Measurements from ENCODE around the gene CCL19. TPM values are rescaled to one million over a fixed set of nuclear protein-coding genes. Genes with fewer than 3 reads are reported as not detected.

Gene CCL19
- total and polyA plus RNA-seq, 2 donors (not counting 3 experiments of a cell fraction or from before 2014, with no cell fraction given): not detected

DNA sequence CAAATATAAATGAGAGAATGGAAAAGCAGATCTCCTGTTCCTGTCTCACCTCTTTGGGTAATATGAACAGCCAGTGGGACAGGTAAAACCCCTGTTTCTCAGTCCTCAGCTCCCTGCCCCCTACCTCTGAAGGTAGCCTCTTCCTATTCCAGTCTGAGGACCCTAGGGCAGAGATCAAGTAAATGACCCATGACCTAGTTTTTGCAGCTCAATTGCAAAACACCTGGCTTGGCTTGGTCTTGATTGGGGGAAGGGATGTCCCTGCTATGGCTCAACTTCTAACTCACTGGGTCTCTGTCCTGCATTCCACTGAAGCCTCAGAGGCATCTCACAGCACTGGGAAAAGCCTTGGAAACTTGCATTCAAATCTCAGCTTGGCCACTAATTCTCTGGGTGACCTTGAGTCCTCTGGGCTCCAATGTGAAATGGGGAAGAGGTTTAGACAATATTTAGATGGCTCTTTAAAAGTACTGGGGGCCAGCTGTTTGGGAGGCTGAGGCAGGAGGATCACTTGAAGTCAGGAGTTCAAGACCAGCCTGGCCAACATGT is 46.2 kb downstream of the CCL19 start:
- Histone ChIP-seq H3K4me2 (ENCODE audit: insufficient read depth, low read length) (no peak overlapping the region), H3K79me2 (ENCODE audit: control insufficient read depth, insufficient read depth, low read length) (peaks cover 6% of the 10 kb centered on the region), H3K9me3 (replicated peaks; ENCODE audit: control insufficient read depth, insufficient read depth, low read length) (no peaks in the 10 kb centered on the region), H2AFZ (ENCODE audit: low read depth, low read length) (no peak overlapping the region), H3K36me3 (ENCODE audit: control insufficient read depth in 2 of 2, extremely low read depth in 1 of 2, insufficient read depth in 2 of 2, low read length in 2 of 2) (peaks cover 0 to 14% of the 10 kb centered on the region in 2 experiments), H3K4me3 (replicated peaks in 1 of 3; ENCODE audit: insufficient read depth in 1 of 3, low read depth in 1 of 3, low read length in 3 of 3) (no peak overlapping the region), H3K9ac (replicated peaks; ENCODE audit: extremely low read depth, insufficient read depth, low read length) (no peak overlapping the region), H3K9me1 (replicated peaks; ENCODE audit: control insufficient read depth, extremely low read depth, insufficient read depth, low read length) (no peaks in the 10 kb centered on the region), H3K27ac (ENCODE audit: insufficient read depth, low read depth, low read length) (no peak overlapping the region), H3K4me1 (ENCODE audit: control insufficient read depth, extremely low read depth, insufficient read depth, low read length) (peaks cover 14% of the 10 kb centered on the region), H4K20me1 (replicated peaks; ENCODE audit: control insufficient read depth, extremely low read depth, insufficient read depth, low read length) (no peaks in the 10 kb centered on the region), H3K27me3 (ENCODE audit: control insufficient read depth in 2 of 2, insufficient read depth in 2 of 2, low read length in 2 of 2) (no peaks in the 10 kb centered on the region)
- TF ChIP-seq EZH2 (IDR thresholded peaks at IDR 0.05; ENCODE audit: borderline replicate concordance, low read depth, low read length, severe bottlenecking) (no peak), FOS (IDR thresholded peaks at IDR 0.05; ENCODE audit: borderline replicate concordance, insufficient read depth, low read length) (no peak), JUN (IDR thresholded peaks at IDR 0.05; ENCODE audit: borderline replicate concordance, insufficient read depth, insufficient read length, low read depth) (no peak), MAX (IDR thresholded peaks at IDR 0.05; ENCODE audit: insufficient read depth, insufficient read length) (no peak), MYC (IDR thresholded peaks at IDR 0.05; ENCODE audit: low read depth, low read length) (no peak), POLR2A (IDR thresholded peaks at IDR 0.05; ENCODE audit: low read depth, low read length) (no peak), POLR2AphosphoS5 (IDR thresholded peaks at IDR 0.05; ENCODE audit: insufficient read depth, low read depth, low read length) (no peak), GATA2 (IDR thresholded peaks at IDR 0.05; ENCODE audit: insufficient read depth, insufficient read length, low read depth, low read length) (no peak)
- TF ChIP-seq, protein P1, sequence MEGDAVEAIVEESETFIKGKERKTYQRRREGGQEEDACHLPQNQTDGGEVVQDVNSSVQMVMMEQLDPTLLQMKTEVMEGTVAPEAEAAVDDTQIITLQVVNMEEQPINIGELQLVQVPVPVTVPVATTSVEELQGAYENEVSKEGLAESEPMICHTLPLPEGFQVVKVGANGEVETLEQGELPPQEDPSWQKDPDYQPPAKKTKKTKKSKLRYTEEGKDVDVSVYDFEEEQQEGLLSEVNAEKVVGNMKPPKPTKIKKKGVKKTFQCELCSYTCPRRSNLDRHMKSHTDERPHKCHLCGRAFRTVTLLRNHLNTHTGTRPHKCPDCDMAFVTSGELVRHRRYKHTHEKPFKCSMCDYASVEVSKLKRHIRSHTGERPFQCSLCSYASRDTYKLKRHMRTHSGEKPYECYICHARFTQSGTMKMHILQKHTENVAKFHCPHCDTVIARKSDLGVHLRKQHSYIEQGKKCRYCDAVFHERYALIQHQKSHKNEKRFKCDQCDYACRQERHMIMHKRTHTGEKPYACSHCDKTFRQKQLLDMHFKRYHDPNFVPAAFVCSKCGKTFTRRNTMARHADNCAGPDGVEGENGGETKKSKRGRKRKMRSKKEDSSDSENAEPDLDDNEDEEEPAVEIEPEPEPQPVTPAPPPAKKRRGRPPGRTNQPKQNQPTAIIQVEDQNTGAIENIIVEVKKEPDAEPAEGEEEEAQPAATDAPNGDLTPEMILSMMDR (IDR thresholded peaks at IDR 0.05; ENCODE audit: extremely low read depth in 1 of 2, insufficient read depth in 1 of 2, low read depth in 1 of 2, low read length in 2 of 2): no peak
- CTCF ChIA-PET: interaction anchor here (1.0 to 2.9 kb wide), 4 partner anchors 10 to 58 kb away, joined by 3 to 28 read pairs (median 6); no protein-coding TSS in a partner anchor
- FAIRE-seq (no peak), DNase-seq (ENCODE audit: low read depth, low spot score) (no peak)
- POLR2A ChIA-PET: no interaction called here
- intact Hi-C loops (cut with micrococcal nuclease): no loop called here
- no TSS peak for BruUV-seq (replicated peaks)
- dilution Hi-C loops (cut with MboI; ENCODE audit: extremely low pct_ligation_motif_present, low sequenced_read_pairs): no loop called here

Data from endothelial cell of umbilical vein (primary cell).